Stimulated activated CD8-positive, alpha-beta memory T cell treated with anti-CD3 and anti-CD28 coated beads, Interleukin-7, amount 100 ng/mL, for 1 hour (primary cell): ENCODE results near the gene CHD2.
A peak's percentile ranks its signal among the peaks of the same experiment; 100 is the strongest.

Source experiments
- DNase-seq, 2 donors: peaks; one replicate each; pipeline ENCODE4 v3.0.0-alpha.2; 2020; ENCODE audit warnings: low read depth in 2 of 2

CHD2 gene

DNA sequence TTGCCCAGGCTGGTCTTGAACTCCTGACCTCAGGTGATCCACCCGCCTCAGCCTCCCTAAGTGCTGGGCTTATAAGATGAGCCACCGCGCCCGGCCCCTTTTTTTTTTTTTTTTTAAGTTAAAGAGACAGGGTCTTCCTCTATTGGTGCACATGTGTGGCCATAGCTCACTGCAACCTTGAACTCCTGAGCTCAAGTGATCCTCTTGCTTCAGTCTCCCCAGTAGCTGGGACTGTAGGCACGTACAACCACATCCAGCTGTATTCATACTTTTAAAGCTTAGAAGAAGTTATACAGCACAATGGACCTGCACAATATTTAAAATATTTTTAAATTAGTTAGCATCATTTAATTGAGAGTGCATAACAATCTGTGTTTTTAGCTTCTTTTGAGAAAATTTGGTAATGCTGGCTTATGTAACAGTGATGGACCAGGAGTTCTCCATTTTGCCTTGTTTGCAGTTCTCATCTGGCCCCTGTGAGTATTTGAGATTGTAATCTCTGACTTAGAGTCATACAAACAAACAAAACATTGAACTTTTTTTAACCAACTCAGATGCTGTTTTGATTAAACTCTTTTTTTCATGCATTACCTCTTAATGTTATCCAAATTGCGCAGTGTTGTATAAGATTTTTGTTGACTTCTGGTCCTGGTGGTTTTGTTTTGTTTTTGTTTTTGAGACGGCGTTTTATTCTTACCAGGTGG, 33.0 kb downstream of the CHD2 start:
- DNase-seq: no peak

GRCh38 chr15:92933831-92934230, 33.7 kb downstream of the CHD2 start:
- DNase-seq: no peak

DNA sequence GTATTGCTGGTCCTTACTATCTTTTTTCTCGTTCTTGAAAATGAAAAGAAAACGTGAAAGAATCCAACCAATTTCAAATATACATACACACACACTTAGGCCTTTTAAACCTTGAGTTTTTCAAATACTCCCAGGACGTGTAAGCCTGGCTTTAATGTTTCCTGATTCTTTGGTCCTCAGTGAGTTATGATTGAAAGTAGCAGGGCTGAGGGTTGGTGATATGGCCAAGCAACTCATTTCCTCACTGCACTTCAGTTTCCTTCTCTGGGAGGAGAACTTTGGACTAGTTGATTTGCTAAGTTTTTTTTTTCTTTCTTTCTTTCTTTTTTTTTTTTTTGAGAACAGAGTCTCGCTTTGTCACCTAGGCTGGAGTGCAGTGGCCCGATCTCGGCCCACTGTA, 34.6 kb downstream of the CHD2 start:
- DNase-seq: no peak

- no peak for DNase-seq
Measured at GRCh38 chr15:92936138-92936537, 36.0 kb downstream of the CHD2 start.

DNA sequence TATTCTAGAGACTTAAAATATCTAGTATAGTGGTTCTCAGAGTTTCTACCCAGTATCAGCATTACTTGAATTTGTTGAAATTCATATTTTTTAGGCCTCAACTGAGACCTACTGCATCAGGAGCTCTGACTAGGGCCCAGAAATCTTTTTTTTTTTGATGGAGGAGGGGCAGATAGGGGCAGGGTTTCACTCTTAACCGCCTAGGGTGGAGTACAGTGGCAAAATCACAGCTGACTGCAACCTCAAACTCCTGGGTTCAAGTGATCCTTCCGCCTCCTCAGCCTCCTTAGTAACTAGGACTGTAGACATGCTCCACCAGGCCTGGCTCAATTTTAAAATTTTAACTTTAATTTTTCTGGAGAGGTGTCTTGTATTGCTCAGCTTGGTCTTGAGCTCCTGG, 36.6 kb downstream of the CHD2 start:
- DNase-seq: no peak

DNA sequence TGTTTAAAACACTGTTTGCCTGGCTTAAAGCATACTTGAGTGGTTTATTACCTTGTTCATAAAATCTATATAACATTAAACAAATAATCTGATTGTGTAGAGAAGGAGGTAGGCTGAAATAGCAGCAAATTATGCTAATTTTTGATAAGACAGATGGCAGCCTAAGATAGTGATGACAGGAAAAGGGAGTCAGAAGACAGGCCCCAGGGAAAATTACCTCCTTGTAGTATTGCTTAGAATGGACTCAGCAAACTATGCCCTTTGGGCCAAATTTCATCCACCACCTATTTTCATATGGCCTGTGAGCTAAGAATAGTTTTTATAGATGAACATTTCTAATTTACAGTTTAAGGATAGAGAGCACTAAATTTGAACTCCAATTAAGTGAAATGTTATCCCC, 37.8 kb downstream of the CHD2 start:
- no peak for DNase-seq

DNA sequence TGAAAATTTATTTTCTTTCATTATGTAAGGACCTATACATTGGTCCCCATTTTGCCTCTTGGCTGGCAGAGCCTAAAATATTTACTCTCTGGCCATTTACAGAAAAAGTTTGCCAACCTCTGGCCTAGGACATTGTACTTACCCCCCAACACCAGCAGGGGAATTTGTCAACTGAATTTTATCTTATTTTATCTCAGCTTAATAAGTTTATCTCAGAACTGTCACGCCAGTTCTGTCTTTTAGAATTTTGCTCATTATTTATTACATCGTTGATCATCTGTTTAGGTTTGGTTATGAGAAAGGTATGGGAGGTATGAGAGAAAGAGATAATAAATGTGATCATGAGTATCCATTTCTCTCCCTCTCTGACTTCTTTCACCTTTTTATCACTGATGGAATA, 38.3 kb downstream of the CHD2 start:
- DNase-seq: no peak

GRCh38 chr15:92941668-92942067, 41.5 kb downstream of the CHD2 start:
- no peak for DNase-seq

GRCh38 chr15:92942706-92943105, 42.6 kb downstream of the CHD2 start:
- DNase-seq: no peak

DNA sequence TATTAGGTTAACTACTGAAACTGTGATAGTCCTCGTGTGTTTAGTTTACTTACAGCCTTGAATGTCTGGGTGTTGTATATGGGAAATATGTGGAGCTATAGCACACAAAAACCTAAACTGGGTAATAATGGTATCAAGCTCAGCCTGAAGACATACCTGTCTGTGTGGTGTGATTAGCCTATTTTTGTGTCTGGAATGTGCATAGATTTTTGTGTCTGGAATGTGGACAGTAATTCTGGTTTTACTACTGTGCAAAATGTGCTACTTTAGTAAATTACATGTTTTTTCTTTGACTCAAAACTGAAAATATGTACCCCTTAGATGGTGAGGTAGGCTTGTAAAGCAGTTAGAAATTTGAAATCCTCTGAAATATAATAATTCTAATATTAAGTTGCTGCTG, 43.5 kb downstream of the CHD2 start:
- DNase-seq: no peak

GRCh38 chr15:92944946-92945521, 44.9 kb downstream of the CHD2 start:
- no peak for DNase-seq

GRCh38 chr15:92947071-92947730, 47.1 kb downstream of the CHD2 start:
- DNase-seq: no peak

GRCh38 chr15:92949604-92950249, 49.6 kb downstream of the CHD2 start:
- DNase-seq: no peak

- DNase-seq: no peak
Measured at GRCh38 chr15:92951800-92952457, 51.8 kb downstream of the CHD2 start.

DNA sequence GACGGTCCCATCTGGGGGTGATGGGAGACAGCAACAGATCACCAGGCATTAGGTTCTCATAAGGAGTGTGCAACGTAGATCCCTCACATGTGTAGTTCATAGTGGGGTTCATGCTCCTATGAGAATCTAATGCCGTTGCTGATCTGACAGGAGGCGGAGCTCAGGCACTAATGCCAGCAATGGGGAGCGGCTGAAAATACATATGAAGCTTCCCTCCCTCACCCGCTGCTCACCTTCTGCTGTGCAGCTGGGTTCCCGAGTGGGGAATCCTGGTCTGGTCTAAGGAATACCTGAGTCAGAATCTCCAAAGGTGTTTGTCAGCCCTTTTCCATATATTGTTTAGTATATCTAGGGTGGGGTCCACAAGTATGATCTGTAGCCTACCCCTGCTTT, 52.3 kb downstream of the CHD2 start:
- no peak for DNase-seq

- DNase-seq: no peak
Measured at GRCh38 chr15:92953566-92953965, 53.4 kb downstream of the CHD2 start.

DNA sequence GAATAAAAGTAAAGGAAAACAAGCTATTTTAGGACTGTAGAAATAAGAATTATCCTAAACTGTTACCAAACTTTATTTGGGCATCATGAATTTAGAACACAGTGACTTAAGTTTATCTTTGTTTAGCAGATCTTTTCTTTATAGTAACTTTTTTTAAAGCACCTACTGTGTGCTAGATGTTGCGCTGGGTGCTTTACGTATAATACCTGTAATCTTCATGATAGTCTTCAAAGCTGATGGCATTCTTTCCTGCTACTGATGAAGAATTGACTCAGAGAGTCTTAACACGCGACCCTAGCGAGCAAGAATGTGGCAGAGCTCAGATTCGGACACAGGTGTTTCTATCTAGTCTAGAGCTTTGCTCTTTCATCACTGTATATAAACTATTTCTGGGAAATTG, 53.9 kb downstream of the CHD2 start:
- DNase-seq: no peak

- DNase-seq: no peak
Measured at GRCh38 chr15:92954578-92954977, 54.5 kb downstream of the CHD2 start.

DNA sequence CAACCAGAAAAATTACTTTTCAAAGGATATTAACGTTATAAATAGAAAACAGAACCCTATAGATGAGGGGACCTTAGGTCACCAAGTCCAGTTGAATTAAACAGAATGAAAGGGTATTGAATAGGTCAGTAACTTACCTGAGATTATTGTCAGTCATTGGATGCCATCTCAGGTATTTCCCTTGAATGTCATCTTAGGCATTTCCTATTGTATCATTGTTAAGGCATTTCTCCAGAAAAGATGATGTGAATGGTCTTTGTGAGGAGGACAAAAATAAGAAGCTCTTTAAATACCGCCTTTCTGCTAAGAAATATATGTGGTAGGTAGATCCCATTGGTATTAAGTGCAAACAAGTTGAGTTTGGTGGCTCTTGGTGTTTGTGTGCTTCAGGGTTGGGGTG, 55.6 kb downstream of the CHD2 start:
- DNase-seq: no peak

DNA sequence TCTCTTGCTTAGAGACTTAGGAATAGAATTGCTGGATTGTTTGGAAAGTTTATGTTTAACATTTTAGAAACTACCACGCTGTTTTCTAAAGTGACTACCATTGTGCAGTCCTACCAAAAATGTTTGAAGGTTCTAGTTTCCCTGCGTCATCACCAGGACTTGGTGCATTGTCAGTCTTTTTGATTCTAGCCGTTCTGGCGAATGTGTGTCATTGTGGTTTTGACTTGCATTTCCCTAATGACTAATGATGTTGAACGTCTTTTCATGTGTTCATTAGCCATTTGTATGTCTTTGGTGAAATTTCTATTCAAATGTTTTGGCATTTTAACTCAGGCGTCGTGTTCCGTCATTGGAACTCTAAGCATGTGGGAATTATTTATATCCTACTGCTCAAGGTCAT, 58.0 kb downstream of the CHD2 start:
- DNase-seq: peak; percentile 8

GRCh38 chr15:92959219-92959618, 59.1 kb downstream of the CHD2 start:
- no peak for DNase-seq

DNA sequence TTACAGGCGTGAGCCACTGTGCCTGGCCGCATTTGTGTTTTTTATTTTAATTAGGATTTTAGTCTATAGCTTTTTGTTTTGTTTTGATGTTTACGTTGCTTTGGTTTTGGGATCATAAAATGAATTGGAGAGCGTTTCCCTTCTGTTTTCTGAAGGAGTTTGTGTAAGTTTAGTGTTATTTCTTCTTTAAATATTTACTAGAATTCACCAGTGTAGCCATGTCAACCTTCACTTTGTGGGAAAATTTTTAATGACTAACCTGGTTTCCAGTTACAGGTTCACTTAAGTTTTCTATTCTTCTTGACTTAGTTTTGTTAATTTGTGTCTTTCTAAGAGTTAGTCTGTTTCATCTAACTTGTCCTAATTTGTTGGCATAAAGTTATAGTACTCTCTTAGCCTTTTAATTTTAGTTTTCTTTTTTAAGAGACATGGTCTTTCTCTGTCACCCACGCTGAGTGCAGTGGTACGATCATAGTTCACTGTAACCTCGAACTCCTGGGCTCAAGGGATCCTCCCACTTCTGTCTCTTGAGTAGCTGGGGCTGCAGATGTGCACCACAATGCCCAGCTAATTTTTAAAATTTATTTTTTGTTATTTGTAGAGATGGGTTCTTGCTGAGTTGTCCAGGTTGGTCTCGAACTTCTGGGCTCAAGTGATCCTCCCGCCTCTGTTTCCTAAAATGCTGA, 61.0 kb downstream of the CHD2 start:
- DNase-seq: no peak
